CMK (cell line): ENCODE data around the gene HIVEP3.

Experiments
- DNase-seq: peaks from one replicate; pipeline ENCODE4 v3.0.0-alpha.2; 2010; ENCODE audit warnings: low read depth

Gene HIVEP3

DNA sequence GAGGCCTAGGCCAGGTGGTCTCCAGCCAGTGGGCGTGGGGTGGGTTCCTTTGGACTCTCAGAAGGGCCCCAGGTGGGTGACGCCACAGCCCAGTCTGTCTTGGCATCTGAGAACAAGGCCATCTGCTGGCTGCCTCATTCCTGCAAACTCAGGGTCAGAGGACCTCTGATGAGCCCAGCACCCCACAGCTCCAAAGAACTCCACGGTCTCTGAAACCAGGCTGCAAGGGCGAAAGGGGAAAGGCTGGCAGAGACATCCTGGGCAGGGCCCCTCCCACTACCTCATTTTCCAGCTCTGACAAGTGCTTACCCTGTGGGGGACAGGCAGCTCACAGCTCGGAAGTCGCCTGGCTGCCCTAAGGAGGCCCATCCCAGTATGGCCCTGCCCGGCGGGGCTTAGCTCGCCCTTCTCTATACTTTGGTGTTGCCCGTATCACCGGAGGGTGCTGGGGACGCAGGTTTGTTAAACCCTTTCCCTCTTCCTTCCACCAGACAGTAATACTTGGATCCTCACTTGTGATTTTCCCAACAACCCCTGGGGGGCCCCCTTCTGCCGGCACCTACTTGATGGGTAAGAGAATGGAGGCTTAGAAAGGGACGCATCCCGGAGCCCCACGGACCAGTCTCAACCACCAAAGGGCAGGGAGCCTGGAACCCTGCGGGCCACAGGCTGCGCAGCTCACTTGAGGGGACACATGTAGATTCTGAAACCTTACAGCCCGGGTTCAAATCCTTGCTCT, 423.3 kb downstream of the HIVEP3 start:
- DNase-seq = no peak

DNA sequence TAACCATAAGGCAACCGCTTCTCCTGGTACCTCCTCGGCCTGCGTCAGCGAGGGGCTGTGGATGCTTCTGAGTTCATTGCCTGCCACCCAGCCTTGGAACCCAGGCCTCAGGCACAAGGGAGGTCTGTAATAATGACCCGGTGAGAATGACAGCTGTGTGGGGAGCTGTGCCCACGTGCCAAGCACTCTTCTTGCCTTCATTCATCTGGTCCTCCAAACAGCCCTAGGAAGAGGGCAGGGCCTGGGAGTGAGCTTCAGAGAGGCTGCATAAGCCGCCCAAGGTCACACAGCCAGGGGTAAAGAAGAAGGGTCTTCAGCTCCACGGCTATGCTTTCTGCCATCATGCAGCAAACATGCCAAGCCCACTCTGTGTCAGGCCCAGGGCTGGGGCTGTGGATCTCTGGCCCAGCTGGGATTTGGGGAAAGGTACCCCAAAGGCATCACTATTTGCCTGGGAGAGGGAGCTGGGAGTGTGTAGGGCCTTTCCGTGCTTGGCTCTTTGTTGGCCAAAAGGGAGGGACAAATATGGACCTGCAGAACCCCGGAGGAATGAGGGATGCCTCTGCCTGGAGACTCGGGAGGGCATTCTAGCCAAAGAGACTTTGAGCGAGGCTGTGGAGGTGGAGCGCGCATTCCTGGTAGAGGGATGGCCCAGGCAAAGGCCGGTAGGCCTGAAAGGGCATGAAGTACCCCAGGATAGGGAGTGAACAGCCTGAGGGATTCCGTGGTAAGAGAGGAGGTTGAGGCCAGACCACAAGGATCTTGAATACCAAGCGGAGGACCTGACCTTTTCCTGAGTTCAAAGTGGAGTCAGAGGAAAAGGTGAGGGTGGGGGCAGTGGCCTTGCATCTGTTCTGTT, 424.1 kb downstream of the HIVEP3 start:
- DNase-seq = no peak

DNA sequence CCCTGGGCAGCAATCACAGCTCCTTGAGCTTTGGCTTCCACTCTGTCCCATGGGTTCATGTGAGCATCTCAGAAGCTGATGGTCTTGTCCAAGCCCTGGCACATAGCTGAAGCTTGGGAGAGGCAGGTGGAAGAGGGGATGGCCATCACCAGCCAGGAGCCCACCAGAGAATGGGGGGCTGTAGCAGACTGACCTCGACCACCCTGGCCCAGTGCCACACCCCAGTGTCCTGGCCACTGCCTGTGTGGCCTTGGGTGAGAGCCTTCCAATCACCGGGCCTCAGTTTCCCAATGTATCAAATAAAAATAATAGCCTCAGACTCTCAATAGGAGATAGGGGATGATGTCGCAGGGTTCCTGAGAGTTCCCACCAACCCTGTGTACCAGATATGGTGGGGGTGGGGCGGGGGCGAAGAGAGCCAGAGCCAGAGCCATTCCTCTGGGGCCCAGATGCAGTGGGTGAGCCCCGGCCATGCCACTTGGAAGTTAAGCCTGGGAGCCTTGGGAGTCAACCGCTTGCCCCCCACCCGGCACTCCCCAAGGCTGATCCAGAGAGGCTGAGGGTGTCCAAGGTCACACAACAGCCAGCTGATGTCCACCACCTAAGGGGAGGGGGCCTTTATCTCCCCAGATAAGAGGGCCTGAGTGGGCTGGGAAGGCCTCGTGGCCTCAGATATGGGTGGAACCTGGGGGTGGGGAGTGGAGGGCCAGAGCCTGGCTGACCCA, 424.9 kb downstream of the HIVEP3 start:
- no peak for DNase-seq

DNA sequence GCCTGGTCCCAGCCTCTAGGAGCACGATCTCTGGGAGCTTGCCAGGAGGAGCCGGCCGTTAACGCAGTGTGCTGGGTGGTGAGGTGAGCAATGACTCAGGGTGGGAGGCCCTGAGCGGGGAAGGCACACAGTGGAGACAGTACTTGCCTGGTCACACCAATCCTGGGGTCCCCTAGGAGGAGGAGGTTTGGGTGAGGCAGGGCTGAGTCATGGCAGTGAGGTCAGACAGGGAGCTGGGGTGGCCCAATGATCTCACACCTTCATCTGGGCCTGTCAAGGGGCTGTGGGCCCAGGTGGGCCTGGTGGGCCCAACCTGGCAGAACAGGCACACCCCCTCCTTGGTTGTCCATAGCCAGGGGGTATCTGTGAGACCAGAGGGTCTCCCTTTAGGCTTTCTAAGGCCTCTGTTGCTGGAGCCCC, 425.6 kb downstream of the HIVEP3 start:
- DNase-seq = no peak

DNA sequence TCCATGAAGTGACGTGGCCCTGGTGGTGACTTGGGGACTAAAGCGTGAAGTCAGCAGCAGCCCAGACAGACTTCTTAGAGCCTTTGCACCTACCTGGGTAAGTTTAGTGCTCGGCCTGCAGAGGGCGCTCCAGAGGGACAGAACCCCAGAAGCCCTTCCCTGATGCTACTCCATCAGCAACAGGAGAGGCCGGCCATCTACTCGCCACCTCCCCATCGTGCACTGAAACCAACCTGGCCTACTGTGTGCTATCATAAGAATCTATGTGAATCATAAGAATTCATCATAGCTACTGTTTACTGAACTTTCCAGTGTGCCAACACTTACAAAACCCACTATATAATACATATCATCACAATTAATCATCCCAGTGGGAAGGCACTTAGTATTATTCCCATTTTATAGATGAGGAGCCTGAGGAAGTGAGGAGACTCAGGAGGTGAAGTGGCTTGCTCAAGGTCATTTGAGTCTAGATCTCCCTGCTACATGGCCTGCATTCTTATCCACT, 426.3 kb downstream of the HIVEP3 start:
- DNase-seq = peak; percentile 36

DNA sequence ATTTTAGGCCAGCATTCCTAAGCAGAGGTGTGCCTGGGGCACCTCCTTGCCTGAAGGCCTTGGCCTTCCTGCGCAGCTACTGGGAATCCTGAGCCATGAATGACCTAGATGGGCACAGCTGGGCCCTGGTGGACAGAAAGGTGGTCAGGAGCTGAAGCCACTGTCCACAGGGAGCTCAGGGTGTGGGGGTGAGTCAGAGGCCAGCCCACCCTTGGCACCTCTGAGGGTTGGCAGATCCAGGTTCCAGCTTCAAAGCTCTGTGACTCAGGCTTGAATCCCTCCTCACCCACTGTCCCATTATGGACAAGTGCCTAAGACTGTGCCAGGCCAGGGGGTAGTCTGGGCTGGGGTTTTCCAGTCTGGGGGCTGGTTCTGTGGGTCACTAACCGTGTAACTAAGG, 427.8 kb downstream of the HIVEP3 start:
- DNase-seq = no peak

DNA sequence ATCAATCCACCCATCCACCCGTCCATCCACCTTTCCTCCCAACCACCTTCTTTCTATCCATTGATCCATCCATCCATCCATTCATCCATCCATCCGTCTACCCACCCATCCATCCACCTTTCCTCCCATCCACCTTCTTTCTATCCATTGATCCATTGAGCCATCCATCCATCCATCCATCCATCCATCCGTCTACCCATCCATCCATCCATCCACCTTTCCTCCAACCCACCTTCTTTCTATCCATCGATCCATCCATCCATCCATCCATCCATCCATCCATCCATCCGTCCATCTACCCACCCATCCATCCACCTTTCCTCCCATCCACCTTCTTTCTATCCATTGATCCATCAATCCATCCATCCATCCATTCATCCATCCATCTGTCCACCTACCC, 429.2 kb downstream of the HIVEP3 start:
- no peak for DNase-seq

DNA sequence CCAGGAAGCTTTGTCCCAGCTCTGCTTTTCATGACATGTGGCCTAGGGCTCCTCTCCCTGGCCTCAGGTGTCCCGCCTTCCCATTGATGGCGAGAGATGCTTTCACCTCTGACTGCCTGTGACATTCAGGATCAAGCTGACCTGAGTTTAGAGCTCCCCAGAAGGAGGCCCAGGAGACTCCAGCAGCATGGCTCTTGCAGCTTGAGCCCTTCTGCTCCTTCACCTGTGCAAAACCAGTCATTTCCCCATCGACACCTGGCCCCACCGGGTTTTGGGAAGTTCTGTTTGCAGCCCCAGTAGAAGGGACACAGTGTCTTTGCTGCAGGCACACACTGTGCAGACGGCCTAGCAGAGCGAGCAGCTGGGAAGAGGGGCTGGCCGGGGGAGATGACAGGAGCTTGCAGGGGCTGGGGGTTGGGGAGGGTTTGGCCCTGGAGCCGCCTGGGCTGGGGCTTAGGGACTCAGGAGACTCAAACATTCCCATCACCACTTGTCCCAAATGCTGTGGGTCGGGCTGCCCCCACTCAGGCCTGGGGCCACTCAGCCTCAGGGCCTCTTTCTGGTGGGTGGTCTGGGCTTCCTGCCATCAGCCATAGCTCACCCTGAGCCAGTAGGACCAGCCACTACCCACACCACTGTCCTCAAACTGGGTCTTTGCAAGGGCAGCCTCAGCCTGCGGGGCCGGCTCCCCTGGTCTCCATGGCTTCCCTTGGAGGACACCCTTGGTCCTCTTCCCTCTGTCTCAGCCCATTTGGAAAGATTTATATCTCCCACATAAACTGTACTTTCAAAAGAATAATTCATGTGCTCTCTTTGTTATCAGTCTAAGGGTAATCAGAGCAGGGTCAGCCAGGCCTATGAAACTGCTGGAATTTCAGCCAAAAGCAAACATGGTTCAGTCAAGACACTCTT, 430.4 kb downstream of the HIVEP3 start:
- no peak for DNase-seq

DNA sequence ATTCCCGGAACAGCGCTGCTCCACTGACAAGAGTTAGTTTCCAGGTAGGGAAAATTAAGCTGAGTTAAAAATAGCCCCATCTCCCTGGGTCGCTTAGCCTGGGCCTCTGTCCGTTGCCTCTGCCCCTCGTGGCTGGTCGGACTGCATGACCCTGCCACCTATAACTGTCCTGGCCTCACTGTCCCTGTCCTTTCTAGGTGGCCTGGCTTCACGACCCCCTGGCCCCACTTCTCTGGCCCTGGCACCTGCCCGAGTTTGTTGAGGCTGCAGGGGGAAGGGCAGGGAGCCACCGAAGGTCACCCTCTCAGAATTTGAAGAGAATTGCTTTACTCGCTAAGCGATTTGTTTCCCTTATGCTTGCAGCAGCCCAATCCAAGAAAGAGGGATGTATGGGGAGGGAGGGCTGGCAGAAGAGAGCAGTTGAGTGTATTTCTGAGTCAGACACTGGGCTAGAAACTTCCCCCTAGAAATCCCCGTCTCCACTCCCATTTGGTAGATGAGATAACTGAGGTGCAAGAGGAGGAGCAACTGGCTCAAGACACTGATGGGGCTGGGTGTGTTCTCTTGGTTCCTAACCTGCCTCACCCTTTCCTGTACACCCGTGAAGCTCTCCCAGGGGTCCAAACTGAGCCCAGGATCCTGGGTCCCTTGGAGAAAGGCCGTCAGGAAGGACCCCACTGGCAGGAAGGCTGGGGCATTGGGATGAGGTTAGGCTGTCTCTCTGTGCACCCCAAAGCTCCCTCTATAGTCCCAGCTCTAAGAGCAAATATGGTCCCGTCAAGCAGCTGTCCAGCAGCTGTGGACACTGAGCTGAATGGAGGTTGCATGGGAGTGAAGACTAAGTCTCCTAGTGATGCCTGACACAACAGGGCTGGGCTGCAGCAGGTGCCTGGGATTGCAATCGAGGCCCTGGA, 431.3 kb downstream of the HIVEP3 start:
- no peak for DNase-seq

DNA sequence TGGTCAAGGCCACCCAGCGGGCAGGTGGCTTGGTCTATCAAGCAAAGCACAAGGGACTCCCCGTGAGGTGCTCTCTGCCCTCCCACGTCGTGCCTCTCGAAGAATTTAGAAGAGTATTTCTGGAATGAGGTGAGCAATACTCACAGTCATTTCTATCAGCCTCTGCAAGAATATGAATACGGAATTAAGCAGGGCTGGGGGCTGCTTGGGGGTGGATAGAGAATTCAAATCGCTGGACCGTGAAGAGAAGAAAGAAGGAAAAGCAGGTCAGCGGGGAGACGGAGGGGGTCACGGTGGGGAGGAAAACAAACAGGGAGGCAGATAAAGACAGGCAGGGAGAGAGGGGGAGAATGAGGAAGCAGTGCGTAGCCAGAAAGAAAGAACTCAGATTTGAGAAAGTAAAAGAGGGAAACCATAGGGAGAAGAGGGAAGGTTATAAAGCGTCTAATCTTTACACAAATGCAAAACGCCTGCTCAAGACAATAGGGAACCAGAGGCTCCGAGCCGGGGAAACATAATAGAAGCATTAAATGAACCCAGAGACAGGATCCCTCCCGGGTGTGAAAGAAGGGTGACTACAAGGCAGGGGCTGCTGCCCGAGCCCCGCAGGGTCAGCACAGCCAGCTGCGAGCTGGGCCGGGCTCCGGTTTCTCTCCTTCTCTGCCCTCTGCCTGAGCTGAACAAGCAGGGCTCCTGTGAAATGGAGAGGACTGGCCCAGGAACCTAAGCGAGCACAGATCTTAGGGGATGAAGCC, 432.2 kb downstream of the HIVEP3 start:
- no peak for DNase-seq

DNA sequence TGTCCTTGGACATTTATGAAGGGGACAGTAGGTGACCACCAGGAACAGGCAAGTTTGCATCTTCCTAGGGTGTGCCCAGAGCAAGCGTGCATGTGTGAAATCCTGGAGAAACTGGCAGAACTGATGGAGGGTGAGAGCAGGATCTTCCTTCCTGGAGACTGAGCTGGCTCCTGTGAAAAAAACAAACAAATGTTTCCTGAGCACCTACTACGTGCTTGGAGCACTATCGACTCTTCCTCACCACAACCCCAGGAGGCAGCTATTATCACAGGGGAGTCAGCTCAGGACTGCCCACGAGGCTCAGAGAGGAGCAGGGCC, 432.7 kb downstream of the HIVEP3 start:
- no peak for DNase-seq

DNA sequence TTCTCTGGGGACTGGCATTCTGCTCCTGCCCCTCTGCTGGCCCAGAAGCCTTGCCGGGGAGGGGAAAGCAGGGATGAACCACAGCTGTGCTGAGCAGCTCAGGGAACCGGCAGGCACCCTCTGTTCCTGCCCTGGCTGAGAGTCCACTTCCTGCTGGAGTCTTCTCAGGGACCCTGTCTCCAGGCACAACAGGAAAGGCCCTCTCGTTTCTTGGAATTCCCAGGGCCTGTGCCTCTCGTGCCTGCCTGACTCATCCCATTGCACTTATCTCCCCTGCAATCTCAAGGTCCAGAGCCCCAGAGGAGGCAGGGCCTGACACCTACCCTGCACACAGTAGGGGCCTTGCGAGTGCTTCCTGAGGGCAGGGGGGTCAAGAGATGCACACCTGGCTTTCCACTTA, 433.1 kb downstream of the HIVEP3 start:
- no peak for DNase-seq

DNA sequence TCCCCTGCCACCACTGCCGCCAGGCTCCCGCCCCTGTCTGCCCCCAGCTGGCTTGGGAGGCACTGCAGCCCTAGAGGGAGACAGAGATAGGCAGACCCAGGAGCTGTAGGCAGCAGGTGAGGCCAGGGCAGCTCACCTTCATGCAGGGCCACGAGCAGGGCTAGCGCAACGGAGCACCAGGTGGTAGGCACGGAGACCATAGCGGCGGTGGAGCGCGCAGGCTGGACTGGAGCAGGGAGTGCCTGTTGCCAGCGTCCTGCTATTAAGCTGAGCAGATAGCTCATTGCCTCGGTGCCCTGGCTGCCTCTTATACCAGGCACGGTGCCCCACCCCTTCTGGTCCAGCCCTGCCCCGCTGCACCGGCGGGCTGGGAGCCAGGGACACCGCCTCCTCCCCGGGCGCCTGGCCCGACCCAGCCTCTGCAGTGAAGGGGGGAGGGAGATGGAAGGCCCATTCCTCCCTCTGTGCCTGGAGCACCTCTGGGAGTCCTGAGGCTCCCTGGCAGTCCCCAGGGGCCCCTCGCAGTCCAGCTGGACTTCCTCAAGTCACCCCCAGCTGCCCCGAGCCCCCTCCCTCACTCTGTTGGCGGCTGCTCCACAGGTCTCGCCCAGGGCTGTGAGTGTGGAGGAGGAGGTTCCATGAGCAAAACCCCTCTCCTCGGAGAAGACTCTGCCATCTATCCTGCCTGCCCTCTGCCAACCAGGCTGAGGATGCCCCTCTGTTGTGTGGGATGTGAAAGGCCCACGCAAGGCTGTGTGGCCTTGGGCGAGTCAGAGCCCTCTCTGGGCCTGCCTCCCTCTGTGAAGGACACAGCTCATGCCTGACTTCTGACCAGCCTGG, 434.1 kb downstream of the HIVEP3 start, which contains the start of gene EDN2:
TSS of gene EDN2 (minus strand) at position 282 of the 840 bp plus-strand sequence. CDS start at position 200, 82 bp downstream.
- no peak for DNase-seq

DNA sequence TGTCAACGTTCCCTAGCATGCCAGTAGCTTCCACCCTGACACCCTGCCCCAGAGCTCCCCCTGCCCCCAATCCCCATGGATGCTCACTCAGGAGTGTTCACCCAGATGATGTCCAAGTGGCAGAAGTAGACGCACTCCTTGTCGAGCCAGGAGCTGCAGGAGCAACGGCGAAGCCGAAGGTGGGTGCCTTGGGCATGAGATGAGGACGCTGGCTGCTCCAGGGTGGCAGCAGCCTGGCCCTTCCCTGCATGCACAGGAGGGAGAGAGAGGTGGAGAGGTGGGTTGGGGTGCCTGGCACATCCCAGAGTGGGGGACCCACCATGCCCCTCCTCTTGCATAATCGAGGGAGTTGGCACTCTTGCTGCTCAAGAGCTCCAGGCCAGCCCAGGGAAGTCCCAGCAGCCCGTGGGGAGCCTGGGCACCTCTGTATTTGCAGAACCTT, 434.7 kb downstream of the HIVEP3 start:
- no peak for DNase-seq

DNA sequence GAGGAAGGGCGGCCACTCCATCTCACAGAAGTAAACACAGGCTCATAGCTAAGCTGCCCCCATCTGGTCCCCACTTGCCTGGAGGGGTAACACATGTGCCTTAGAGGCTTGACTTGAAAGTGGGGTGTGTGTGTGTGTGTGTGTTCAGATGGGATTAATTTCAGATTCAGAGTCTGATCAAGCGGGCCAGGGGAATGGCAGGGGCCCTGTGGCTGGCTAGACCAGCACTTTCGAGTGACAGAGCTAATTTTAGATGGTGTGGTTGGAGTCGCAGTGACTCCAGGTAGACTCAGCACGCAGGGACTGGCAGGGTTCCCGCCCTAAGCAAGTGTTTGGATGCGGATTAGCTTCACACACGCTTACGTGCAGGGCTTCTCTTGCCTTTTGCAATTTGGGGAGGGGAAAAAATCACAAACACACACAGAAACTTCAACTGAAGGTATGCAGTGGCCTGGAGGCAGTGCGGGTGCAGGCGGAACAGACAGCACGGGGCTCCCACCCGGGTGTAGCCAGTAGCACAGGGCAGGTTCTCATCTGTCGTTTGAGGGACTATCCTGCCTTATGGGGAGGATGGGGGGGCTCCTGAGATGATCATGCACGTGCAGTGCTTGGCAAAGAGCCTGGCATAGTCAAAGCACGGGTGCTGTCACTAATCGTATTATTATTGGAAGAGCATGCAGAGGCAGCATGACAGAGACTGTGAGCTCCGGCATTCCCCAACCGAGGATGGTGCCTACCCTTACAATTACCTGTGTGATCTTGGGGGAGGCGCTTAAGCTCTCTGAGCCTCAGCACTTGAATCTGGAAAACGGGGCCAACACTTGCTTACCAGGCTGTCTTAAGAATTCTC, 435.5 kb downstream of the HIVEP3 start:
- DNase-seq = no peak

DNA sequence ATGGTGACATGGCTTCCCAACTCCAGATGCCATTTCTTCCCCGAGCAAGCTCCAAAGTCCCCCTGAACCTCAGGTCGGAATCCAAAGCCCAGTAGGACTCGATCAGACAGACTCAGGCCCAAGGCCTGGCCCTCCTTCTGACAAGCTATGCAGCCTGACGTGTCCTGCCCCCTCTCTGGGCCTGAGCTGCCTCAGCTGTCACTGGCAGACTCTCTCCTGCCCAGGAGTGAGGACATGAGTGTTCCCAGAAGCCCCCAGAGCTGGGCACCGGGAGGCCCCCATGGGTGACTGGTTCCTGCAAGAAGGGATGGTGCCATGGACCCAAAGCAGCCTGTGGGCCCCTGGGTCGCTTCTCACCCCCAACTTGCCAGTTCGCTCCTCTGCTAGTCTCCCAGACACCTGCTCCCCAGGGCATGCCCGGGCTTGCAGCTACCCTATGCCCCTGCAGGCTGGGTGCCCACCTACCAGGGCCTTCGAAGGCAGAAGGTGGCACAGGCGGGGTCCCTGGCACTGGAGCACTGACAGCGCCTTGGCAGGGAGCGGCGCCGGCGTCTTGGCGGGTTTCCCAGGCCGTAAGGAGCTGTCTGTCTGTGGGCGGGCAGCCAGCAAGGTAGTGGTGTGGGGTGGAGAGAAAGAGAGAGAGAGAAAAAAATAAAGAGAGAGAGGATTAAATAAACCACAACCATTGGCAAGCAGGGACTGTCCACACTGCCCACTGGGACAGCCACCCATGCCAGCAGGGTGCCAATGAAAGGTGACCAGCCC, 436.5 kb downstream of the HIVEP3 start:
- DNase-seq = no peak
